A673 (cell line): Measurements from ENCODE around the gene TRIM41. TPM values are rescaled to one million over a fixed set of nuclear protein-coding genes. Genes with fewer than 3 reads are reported as not detected.

Experiments used
- BruUV-seq: library from RNA; stranded (reverse); fragments of 400-500 nt; replicated peaks from 2 replicates; lab custom pipeline; 2021; lab: Mats Ljungman, UMichigan
- CTCF ChIA-PET: fragments of 300-600 bp; sonication (Branson Sonifier 250); formaldehyde crosslinking; loops from one replicate; lab custom pipeline; 2022; ENCODE audit warnings: antibody characterized with exemption; lab: Charles Lee
- POLR2A ChIA-PET: fragments of 300-600 bp; sonication (Branson Sonifier 250); formaldehyde crosslinking; loops from one replicate; lab custom pipeline; 2022; ENCODE audit warnings: antibody characterized with exemption; ENCODE audit not compliant: low non-redundant PET; lab: Charles Lee
- DNase-seq: peaks from one replicate; pipeline ENCODE4 v3.0.0-alpha.2; 2015; ENCODE audit warnings: low spot score
- H3K27ac ChIP-seq: fragments of 200-600 bp; sonication (generic); 2 replicates; pipeline ENCODE4 v1.5.1; 2016; ENCODE audit warnings: mixed run types, low read depth, mild to moderate bottlenecking, mixed read lengths, antibody characterized with exemption, low read length; ENCODE audit not compliant: poor library complexity, severe bottlenecking
- H3K27me3 ChIP-seq: fragments of 200-600 bp; sonication (generic); replicated peaks from 2 replicates; pipeline ENCODE4 v1.6.1; 2017; ENCODE audit warnings: mixed run types, low read depth, mild to moderate bottlenecking, mixed read lengths, antibody characterized with exemption, low read length; ENCODE audit not compliant: insufficient read depth, poor library complexity
- H3K36me3 ChIP-seq: fragments of 200-600 bp; sonication (generic); 2 replicates; pipeline ENCODE4 v1.6.1; 2016; ENCODE audit warnings: mixed run types, mild to moderate bottlenecking, mixed read lengths, antibody characterized with exemption, low read length; ENCODE audit not compliant: insufficient read depth, poor library complexity, severe bottlenecking
- H3K4me1 ChIP-seq: fragments of 200-600 bp; sonication (generic); 2 replicates; pipeline ENCODE4 v1.6.1; 2017; ENCODE audit warnings: mixed run types, mild to moderate bottlenecking, mixed read lengths, antibody characterized with exemption, low read length; ENCODE audit not compliant: insufficient read depth, poor library complexity, severe bottlenecking
- H3K4me3 ChIP-seq: fragments of 200-600 bp; sonication (generic); 2 replicates; pipeline ENCODE4 v1.5.1; 2016; ENCODE audit warnings: low read depth, mixed run types, mild to moderate bottlenecking, mixed read lengths, low read length; ENCODE audit not compliant: poor library complexity, severe bottlenecking
- H3K9me3 ChIP-seq: fragments of 200-600 bp; sonication (generic); 2 replicates; pipeline ENCODE4 v1.6.1; 2016; ENCODE audit warnings: mixed run types, low read depth, mild to moderate bottlenecking, mixed read lengths, antibody characterized with exemption, low read length; ENCODE audit not compliant: poor library complexity, severe bottlenecking
- EZH2 ChIP-seq: fragments of 200-600 bp; sonication (generic); IDR thresholded peaks from 2 replicates; pipeline ENCODE4 v1.6.1; 2017; ENCODE audit warnings: borderline replicate concordance, low read depth, mild to moderate bottlenecking, mixed read lengths, antibody characterized with exemption, low read length; ENCODE audit not compliant: poor library complexity, severe bottlenecking
- intact Hi-C: fragments of 100-400 bp; cut with micrococcal nuclease; formaldehyde crosslinking; loops from one replicate; pipeline ENCODE4 v1.10.0; 2022; ENCODE audit not compliant: unreplicated experiment
- total RNA-seq: library from RNA; stranded (reverse); gene quantifications from 2 replicates; pipeline ENCODE4 v1.2.3, GENCODE V29; 2021
- TF ChIP-seq, protein P1 (sequence below): fragments of 300-800, 200-600 bp; sonication (generic); conservative IDR thresholded peaks from 2 replicates; pipeline ENCODE4 v1.5.1; 2017; ENCODE audit warnings: low read depth, mild to moderate bottlenecking, antibody characterized with exemption, low read length, moderate library complexity, mixed read lengths

TRIM41 gene
- total RNA-seq, 1 experiment from 2014 or later = 24.6 TPM

DNA sequence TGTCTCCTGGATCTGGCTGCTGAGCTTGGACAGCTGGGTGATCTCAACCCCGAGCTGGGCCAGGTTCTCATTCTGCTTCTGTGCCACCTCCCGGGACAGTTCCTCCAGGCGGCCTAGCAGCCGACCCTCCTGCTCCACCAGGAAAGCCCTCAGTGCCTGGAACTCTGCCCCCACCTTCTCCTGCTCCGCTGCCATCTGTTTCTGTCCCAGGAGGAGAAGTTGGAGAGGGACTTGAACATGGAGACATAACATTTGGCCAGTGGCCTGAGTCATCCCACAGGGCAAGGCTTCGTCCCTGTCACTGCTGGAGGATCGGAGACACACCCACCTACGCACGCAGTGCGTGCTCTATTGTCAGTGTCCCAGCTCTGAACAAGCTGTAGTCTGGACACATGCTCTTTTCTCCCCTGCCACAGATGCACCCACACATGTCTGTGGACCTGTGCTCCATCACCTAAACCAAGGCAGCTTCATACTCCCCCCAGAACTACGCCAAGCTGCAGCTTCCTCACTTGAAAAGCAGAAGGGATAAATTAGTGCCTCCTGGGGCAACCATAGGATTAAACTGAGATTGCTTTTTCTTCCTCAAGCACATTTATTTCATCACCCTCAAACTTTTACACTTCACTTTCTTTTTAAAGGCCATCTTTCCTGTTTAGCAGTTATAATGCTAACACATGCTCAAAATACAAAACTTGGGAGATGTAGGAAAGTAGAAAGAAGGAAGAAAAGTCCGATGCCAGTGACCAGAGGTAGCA lies 23.0 kb upstream of the TRIM41 start:
- Histone ChIP-seq H3K9me3 (no peaks in the 10 kb centered on the region), H3K36me3 (no peaks in the 10 kb centered on the region), H3K4me3 (no peak overlapping the region), H3K4me1 (no peaks in the 10 kb centered on the region), H3K27ac (no peak overlapping the region), H3K27me3 (no peaks in the 10 kb centered on the region)
- CTCF ChIA-PET = no interaction called here
- intact Hi-C loops = no loop called here
- no TSS peak for BruUV-seq
- no peak for TF ChIP-seq EZH2
- TF ChIP-seq, protein P1, sequence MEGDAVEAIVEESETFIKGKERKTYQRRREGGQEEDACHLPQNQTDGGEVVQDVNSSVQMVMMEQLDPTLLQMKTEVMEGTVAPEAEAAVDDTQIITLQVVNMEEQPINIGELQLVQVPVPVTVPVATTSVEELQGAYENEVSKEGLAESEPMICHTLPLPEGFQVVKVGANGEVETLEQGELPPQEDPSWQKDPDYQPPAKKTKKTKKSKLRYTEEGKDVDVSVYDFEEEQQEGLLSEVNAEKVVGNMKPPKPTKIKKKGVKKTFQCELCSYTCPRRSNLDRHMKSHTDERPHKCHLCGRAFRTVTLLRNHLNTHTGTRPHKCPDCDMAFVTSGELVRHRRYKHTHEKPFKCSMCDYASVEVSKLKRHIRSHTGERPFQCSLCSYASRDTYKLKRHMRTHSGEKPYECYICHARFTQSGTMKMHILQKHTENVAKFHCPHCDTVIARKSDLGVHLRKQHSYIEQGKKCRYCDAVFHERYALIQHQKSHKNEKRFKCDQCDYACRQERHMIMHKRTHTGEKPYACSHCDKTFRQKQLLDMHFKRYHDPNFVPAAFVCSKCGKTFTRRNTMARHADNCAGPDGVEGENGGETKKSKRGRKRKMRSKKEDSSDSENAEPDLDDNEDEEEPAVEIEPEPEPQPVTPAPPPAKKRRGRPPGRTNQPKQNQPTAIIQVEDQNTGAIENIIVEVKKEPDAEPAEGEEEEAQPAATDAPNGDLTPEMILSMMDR = no peak
- DNase-seq = no peak
- POLR2A ChIA-PET = no interaction called here

DNA sequence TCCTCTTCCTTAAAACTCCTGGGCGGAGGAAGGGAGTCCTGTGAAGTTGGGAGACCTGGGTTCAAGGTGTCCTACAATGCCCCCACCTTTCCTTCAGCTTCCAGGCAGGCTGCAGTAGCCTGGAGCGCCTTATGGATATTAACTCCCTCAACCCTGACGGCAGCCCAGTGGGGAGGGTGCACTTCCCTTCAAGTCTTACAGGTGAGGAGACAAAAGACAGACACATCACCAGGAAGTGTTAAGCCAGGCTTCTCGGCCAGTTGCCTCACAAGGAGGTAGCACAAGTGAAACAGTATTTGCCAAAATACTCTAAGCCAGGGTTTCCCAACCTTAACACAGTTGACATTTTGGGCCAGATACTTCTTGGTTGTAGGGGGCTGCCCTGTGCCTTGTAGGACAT lies 22.3 kb upstream of the TRIM41 start:
- Histone ChIP-seq H3K4me3 (no peak overlapping the region), H3K4me1 (peaks cover 6% of the 10 kb centered on the region), H3K9me3 (no peaks in the 10 kb centered on the region), H3K36me3 (no peaks in the 10 kb centered on the region), H3K27ac (no peak overlapping the region), H3K27me3 (no peaks in the 10 kb centered on the region)
- TF ChIP-seq, protein P1 = no peak
- TF ChIP-seq EZH2 = no peak
- no peak for DNase-seq
- intact Hi-C loops = no loop called here
- BruUV-seq = no TSS peak
- ChIA-PET POLR2A (interaction anchor here (0.7 kb wide), 1 partner anchor 35 kb away, joined by 3 read pairs; no protein-coding TSS in a partner anchor), CTCF (no interaction called here)

DNA sequence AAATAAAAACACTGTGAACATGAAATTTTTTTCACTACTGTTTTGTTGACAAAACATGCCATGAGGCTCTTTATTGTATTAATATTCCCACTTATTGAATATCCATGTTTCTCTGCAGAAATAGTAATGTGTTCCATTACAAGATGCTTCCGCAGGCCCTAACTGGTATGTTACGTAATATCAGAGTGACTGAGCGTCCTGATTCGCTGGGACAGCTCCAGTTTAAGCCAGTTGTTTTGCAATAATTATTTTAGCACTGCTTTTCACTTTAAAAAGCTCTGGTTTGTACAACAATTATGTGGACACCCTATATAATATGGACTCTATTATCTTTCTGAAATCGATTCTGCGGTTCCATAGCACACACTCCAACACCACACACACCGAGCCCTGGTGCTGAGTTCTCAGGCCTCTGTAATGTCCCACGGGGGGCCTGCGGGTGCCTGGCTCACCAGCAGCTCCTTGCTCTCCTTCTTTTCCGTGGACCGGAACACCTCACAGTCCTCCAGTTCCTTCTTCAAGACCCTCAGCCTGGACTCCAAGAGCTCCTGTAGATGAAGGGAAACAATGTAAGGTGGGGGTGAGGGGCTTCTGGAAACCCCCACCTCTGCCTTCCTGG lies 19.9 kb upstream of the TRIM41 start:
- DNase-seq = no peak
- POLR2A ChIA-PET = no interaction called here
- CTCF ChIA-PET = no interaction called here
- Histone ChIP-seq H3K27me3 (no peaks in the 10 kb centered on the region), H3K27ac (no peak overlapping the region), H3K4me1 (peaks cover 6% of the 10 kb centered on the region), H3K36me3 (no peaks in the 10 kb centered on the region), H3K4me3 (no peak overlapping the region), H3K9me3 (no peaks in the 10 kb centered on the region)
- intact Hi-C loops = no loop called here
- no TSS peak for BruUV-seq
- TF ChIP-seq EZH2 = no peak
- TF ChIP-seq, protein P1 = no peak
